Epithelial cell of esophagus (primary cell): ENCODE results near the gene DACT2.

Source experiments
- DNase-seq: peaks from one replicate; pipeline ENCODE4 v3.0.0; 2010; ENCODE audit warnings: low read depth
- H3K4me3 ChIP-seq: 2 replicates; pipeline ENCODE4 v1.5.1; 2011; ENCODE audit warnings: mild to moderate bottlenecking, low read length, control low read depth
- TF ChIP-seq, protein P1 (sequence below): IDR thresholded peaks from 2 replicates; pipeline ENCODE4 v1.5.1; 2011; ENCODE audit warnings: low read depth, mild to moderate bottlenecking, low read length, control low read depth, inconsistent platforms; ENCODE audit not compliant: insufficient read depth; ENCODE audit errors: missing control alignments

Gene DACT2

DNA sequence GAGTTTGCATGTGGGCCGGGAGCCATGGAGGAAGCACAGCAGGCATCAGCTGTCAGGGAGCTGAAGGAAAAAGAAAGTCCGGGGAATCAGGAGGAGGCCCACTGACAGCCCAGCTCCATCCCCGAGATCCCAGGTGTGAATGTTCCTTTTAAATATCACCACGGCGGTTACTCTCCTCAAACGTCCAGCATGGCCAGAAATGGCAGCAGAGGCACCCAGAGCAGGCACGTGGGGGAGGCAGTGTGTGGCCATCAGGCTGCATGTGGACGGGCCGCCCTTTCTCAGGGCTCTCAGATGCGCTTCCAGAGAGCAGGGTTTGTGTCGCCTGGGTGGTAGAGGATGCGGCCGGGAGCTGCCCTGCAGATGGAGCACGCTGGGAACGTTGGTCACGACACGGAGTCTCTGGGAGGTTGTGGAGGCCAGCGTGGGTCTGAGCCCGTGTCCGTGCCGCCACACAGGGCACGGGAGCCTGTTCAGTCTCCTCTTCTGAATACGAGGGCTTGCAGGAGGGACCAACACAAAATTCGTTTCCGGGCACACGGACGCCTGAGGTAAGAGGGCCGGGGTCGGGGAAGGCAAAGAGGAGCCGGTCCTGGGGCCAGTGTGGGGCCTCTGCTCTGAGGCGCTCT is 45.3 kb upstream of the DACT2 start:
- no peak overlapping the region for H3K4me3 ChIP-seq
- no peak for DNase-seq
- TF ChIP-seq, protein P1, sequence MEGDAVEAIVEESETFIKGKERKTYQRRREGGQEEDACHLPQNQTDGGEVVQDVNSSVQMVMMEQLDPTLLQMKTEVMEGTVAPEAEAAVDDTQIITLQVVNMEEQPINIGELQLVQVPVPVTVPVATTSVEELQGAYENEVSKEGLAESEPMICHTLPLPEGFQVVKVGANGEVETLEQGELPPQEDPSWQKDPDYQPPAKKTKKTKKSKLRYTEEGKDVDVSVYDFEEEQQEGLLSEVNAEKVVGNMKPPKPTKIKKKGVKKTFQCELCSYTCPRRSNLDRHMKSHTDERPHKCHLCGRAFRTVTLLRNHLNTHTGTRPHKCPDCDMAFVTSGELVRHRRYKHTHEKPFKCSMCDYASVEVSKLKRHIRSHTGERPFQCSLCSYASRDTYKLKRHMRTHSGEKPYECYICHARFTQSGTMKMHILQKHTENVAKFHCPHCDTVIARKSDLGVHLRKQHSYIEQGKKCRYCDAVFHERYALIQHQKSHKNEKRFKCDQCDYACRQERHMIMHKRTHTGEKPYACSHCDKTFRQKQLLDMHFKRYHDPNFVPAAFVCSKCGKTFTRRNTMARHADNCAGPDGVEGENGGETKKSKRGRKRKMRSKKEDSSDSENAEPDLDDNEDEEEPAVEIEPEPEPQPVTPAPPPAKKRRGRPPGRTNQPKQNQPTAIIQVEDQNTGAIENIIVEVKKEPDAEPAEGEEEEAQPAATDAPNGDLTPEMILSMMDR = no peak

DNA sequence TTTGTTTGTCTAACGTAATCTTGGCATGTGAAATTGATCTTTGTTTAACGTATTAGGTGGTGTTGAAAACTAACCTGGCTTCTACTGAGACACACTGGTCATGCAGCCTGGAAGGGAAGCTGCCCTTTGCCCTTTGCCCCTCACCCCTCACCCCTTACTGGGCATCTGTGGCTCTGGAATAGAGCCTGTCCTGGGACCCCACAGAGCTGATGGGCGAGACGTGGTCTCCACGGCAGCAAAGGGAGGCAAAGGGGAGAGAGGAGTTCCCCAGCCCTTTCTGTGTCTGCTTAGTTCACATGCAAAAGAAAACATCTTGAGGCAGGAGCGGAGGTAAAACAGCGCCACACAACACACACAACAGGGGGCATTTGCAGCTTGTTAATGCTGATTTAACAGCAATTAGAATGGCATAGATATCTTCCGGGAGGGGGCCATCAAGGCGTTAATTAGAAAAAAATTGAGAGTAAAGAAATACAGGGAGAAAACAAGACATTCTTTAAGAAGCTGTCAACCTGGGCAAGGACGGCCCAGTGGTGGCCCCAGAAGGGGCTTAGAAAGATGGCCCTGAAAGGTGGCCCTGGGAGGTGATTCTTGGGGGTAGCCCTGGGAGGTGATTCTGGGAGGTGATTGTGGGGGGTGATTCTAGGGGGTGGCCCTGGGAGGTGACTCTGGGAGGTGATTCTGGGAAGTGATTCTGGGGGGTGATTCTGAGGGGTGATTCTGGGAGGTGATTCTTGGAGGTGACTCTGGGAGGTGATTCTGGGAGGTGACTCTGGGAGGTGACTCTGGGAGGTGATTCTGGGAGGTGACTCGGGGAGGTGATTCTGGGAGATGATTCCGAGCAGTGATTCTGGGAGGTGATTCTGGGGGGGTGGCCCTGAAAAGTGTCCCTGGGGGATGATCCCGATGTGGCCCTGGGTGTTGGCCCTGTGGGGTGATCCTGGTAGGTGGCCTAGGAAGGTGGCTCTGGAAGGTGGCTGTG is 44.5 kb upstream of the DACT2 start:
- TF ChIP-seq, protein P1 = no peak
- no peak overlapping the region for H3K4me3 ChIP-seq
- DNase-seq = no peak

DNA sequence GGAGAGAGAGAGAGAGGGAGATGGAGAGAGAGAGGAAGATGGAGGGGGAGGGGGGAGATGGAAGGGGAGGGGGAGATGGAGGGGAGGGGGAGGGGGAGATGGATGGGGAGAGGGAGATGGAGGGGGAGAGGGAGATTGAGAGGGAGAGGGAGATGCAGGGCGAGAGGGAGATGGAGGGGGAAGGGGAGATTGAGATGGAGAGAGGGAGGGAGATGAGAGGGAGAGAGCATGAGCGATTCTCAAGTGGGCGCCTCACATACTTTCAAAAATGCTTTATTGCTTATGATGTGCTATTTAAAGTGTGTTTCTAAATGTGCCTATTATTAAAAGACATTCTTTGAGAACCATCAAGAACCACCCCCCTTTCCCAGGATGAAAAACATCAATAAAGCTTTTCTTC is 43.7 kb upstream of the DACT2 start:
- no peak overlapping the region for H3K4me3 ChIP-seq
- TF ChIP-seq, protein P1 = no peak
- DNase-seq = no peak

DNA sequence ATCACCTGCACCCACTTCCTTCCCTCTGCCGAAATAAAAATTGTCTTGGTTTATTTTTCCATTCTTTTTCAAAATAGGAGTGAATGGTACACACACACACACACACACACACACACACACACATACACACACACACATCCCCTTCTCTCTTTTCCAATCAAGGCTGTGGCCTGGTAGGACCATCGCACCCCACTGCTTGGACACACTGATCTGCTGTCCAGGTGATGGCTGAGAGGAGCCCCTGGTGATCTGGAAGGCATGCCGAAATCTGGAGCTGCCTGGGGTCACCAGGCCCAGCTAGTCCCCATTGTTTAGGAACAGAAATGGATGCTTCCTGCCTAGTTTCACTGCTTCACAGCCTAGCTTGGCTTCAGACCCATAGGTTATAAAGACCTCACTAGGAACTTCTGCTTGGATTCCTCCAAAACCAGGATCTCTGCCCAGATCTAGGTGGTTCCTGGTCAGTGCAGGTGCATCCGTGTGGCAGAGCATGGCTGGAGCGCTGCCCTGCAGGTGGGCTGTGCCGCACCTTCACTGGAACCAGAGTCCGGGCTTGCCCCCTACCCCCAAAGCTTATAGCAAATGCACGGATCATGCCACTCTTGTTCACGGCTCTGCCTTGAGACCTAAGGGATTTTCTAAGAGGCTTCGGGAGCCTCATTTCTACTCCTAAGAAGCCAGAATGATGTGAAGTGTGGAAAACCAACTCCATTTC is 42.9 kb upstream of the DACT2 start:
- TF ChIP-seq, protein P1 = no peak
- H3K4me3 ChIP-seq = no peak overlapping the region
- no peak for DNase-seq

DNA sequence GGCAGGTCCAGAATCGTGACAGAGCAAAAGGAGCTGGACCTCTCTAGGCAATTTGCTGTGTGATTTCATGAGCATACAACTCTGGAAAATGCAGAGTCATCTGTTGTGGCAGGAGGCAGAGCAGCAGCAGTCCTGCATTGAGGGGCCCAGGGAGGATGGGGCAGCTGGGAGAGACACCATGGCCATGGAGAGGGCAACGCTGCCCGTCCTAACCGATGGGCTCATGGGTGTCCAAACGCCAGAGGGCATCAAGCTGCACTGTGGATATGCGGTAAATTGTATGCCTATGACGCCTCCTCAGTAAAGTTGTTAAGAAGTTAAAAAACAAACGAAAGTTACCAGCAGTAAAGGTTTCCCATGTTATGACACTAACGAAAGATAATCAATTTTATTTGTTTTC is 42.2 kb upstream of the DACT2 start:
- H3K4me3 ChIP-seq = no peak overlapping the region
- TF ChIP-seq, protein P1 = no peak
- DNase-seq = no peak

DNA sequence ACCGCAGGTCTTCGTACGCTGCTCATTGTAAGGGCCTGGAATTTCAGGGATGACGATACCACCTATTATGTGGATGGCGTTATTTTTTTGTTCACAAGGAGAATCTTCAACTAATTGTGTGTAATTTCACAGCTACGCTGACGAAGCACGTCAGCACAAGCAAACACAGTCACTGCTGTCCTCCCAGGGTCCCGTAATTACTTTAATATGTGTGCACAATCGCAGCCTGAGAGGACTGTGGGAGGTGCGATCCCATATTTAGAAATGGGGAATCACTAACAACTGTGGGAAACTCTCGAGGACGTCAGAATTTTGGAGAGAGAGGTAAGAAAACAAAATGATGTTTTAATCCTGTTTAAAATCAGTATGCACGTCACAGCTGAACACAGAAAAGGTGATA is 40.2 kb upstream of the DACT2 start:
- no peak overlapping the region for H3K4me3 ChIP-seq
- TF ChIP-seq, protein P1 = no peak
- no peak for DNase-seq
